K562 (cell line): Measurements from ENCODE around the gene SIT1.

Experiments
- ATF3 ChIP-seq, 2 experiments: fragments of 450-650 bp in 1 of 2; sonication (generic) in 1 of 2; formaldehyde crosslinking in 1 of 2; IDR thresholded peaks in 1 of 2; conservative IDR thresholded peaks in 1 of 2; 2 replicates each; pipeline versions ENCODE4 v1.6.1 to v1.8.1; 2016 to 2023; ENCODE audit warnings: mild to moderate bottlenecking in 2 of 2, moderate library complexity in 2 of 2, inconsistent platforms in 1 of 2, missing genetic modification reagents in 1 of 2
- CREBBP ChIP-seq: IDR thresholded peaks from one replicate; pipeline ENCODE4 v1.6.1; 2012; ENCODE audit warnings: low read depth, mild to moderate bottlenecking, control low read depth, inconsistent platforms, low read length
- CTCF ChIP-seq, 3 experiments: IDR thresholded peaks in 2 of 3; conservative IDR thresholded peaks in 1 of 3; 2 replicates each; pipeline ENCODE4 v1.5.1; 2011 to 2012; ENCODE audit warnings: low read length in 3 of 3, mild to moderate bottlenecking in 3 of 3, control low read depth in 2 of 3, improper control_type of control experiment in 1 of 3, inconsistent platforms in 1 of 3, low read depth in 1 of 3, mixed read lengths in 1 of 3, moderate library complexity in 1 of 3; ENCODE audit not compliant: insufficient read depth in 2 of 3
- FOS ChIP-seq: IDR thresholded peaks from 3 replicates; pipeline ENCODE4 v1.6.1; 2011; ENCODE audit not compliant: insufficient read length; ENCODE audit errors: extremely low read depth
- TAF1 ChIP-seq: IDR thresholded peaks from 2 replicates; pipeline ENCODE4 v1.6.1; 2011; ENCODE audit warnings: mild to moderate bottlenecking, low read length, moderate library complexity; ENCODE audit not compliant: insufficient read depth, control insufficient read depth, severe bottlenecking; ENCODE audit errors: extremely low read depth
- TCF7L2 ChIP-seq: fragments of 150-350 bp; IDR thresholded peaks from 2 replicates; pipeline ENCODE4 v1.6.1; 2016; ENCODE audit warnings: low read depth, mild to moderate bottlenecking, low read length, moderate library complexity
- TF ChIP-seq, protein P1 (sequence below), 2 experiments: IDR thresholded peaks; 2 replicates each; pipeline ENCODE4 v1.6.1; 2012; ENCODE audit warnings: improper control_type of control experiment in 2 of 2, low read depth in 2 of 2, low read length in 2 of 2, borderline replicate concordance in 1 of 2

- TF ChIP-seq TCF7L2 (no peak), CTCF (IDR thresholded peaks at IDR 0.05 in 2 of 3, conservative IDR thresholded peaks at IDR 0.05 in 1 of 3; ENCODE audit: insufficient read depth in 2 of 3, low read depth in 1 of 3, low read length in 3 of 3) (no peak), TAF1 (no peak), CREBBP (no peak), FOS (no peak), ATF3 (IDR thresholded peaks at IDR 0.05) (no peak), ATF3 (CRISPR knock-in tag; conservative IDR thresholded peaks at IDR 0.05) (no peak)
- TF ChIP-seq, protein P1, sequence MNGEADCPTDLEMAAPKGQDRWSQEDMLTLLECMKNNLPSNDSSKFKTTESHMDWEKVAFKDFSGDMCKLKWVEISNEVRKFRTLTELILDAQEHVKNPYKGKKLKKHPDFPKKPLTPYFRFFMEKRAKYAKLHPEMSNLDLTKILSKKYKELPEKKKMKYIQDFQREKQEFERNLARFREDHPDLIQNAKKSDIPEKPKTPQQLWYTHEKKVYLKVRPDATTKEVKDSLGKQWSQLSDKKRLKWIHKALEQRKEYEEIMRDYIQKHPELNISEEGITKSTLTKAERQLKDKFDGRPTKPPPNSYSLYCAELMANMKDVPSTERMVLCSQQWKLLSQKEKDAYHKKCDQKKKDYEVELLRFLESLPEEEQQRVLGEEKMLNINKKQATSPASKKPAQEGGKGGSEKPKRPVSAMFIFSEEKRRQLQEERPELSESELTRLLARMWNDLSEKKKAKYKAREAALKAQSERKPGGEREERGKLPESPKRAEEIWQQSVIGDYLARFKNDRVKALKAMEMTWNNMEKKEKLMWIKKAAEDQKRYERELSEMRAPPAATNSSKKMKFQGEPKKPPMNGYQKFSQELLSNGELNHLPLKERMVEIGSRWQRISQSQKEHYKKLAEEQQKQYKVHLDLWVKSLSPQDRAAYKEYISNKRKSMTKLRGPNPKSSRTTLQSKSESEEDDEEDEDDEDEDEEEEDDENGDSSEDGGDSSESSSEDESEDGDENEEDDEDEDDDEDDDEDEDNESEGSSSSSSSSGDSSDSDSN (IDR thresholded peaks at IDR 0.05; ENCODE audit: borderline replicate concordance in 1 of 2, low read depth in 2 of 2, low read length in 2 of 2) = no peak
These were observed 15.8 kb upstream of the SIT1 start for GRCh38 chr9:35666549-35666948.
